NB4 (cell line): Measurements from ENCODE around the gene SLC25A47.

Experiments used
- DNase-seq: peaks from one replicate; pipeline ENCODE4 v3.0.0; 2010; ENCODE audit warnings: low read depth
- H3K4me3 ChIP-seq: one replicate; pipeline ENCODE4 v1.5.1; 2011; ENCODE audit warnings: mild to moderate bottlenecking, low read depth, low read length, moderate library complexity
- MYC ChIP-seq: IDR thresholded peaks from 2 replicates; pipeline ENCODE4 v1.6.1; 2011; ENCODE audit warnings: low read depth, low read length
- POLR2A ChIP-seq: IDR thresholded peaks from 2 replicates; pipeline ENCODE4 v1.6.1; 2011; ENCODE audit warnings: mild to moderate bottlenecking; ENCODE audit not compliant: insufficient read length; ENCODE audit errors: extremely low read depth
- TF ChIP-seq, protein P1 (sequence below): IDR thresholded peaks from 2 replicates; pipeline ENCODE4 v1.6.1; 2011; ENCODE audit warnings: low read depth, low read length
- TF ChIP-seq, protein P2 (sequence below): IDR thresholded peaks from one replicate; pipeline ENCODE4 v1.5.1; 2012; ENCODE audit warnings: low read depth, low read length

The SLC25A47 gene

DNA sequence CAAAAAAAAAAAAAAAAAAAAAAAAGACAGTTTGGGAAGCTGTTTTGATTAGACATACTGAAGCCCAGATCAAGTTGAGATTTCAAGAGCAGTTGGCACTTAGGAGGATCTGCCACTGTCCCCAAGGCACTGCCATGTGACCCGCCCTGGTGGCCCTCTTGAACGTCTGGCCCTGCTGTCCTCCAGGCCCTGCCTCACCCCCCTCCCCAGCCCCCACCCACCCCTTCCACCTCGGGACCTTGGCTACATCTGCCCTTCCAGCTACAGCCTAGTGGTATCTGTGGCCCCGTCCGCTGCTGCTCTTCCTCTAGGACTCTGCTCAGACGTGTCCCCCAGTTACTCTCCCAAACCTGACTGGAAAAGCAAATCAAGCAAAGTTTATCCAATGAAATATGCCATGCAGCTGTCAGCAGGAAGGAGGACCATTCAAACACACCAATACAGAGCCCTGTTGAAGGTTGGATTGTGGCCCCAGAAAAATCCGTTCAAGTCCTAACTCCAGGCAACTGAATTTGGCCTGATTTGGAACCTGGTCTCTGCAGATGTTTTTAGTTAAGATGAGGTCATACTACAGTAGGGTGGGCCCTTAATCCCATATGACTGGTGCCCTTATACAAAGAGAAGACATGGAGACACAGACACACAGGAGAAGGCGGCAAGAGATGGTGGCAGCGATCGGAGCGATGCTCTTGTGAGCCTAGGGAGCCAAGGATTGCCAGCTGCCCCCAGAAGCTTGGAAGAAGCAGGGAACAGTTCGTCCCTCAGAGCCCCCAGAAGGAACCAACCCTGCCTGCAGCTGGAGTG lies 34.6 kb upstream of the SLC25A47 start:
- no peak overlapping the region for H3K4me3 ChIP-seq
- DNase-seq: no peak
- TF ChIP-seq, protein P1, sequence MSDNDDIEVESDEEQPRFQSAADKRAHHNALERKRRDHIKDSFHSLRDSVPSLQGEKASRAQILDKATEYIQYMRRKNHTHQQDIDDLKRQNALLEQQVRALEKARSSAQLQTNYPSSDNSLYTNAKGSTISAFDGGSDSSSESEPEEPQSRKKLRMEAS: no peak

DNA sequence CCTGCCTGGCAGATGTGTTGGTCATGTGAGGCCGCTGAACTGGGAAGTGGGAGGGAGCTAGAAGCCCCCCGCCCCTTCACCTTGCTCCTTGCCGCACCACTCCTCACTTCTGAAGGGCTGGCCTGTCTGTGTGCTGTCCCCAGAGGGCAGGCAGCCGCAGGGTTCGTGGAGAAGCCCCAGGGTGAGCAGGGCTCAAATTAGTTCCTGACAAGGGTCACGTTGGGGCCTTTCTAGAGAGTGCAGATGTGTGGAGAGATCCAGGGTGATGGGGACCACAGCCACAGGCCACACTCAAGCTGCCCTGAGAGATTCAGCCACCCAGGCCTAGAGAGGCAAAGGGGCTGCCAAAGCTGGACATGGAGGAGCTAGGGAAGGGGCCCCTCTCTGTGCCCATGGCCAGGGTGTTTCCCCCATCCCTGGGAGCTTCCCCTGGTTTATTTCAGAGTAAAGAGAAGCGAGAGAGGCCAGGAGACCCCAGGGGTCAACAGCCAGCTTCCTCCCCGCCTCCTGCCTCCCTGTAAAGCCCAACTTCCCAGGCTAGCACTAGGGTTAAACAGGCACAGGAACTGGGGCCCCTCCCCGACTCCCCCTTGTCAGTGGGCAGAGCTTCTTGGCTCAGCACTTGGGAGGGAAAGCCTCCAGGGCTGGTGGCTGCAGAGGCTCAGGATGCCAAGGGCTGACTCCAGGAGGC lies 33.1 kb upstream of the SLC25A47 start:
- H3K4me3 ChIP-seq: no peak overlapping the region
- TF ChIP-seq MYC (no peak), POLR2A (no peak)
- TF ChIP-seq, protein P2, sequence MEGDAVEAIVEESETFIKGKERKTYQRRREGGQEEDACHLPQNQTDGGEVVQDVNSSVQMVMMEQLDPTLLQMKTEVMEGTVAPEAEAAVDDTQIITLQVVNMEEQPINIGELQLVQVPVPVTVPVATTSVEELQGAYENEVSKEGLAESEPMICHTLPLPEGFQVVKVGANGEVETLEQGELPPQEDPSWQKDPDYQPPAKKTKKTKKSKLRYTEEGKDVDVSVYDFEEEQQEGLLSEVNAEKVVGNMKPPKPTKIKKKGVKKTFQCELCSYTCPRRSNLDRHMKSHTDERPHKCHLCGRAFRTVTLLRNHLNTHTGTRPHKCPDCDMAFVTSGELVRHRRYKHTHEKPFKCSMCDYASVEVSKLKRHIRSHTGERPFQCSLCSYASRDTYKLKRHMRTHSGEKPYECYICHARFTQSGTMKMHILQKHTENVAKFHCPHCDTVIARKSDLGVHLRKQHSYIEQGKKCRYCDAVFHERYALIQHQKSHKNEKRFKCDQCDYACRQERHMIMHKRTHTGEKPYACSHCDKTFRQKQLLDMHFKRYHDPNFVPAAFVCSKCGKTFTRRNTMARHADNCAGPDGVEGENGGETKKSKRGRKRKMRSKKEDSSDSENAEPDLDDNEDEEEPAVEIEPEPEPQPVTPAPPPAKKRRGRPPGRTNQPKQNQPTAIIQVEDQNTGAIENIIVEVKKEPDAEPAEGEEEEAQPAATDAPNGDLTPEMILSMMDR: no peak
- TF ChIP-seq, protein P1: no peak
- no peak for DNase-seq

DNA sequence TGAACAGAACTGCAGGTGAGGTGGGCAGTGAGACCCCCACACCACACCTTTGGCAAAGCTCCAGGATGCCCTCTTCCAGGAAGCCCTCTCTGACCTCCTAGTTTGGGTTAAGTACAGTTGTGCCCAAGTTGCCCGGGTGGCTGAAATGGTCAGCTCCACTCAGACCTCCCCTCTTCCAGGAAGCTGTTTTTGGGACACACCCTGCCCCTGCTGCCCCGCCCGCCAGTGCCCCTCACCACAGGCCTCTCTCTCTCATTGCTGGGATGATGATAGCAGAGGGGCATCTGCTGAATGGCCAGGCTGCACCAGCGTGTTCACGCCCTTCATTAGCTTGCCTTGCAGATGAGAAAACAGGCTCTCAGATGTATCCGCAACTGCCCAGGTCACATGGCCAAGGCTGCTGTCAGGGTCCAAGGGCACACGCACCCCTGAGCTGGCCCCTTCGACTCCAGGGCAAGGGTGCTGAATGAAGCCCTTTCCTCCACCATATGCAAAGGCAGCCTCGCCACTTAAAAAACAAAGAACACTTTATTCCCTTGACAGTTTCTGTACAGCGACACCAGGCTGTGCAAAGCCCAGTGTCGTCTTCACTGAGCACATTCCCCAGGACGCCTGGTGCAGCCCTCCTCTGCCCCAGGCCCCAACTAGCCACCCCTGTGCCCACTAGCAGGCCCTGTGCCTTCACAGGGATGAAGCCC lies 32.4 kb upstream of the SLC25A47 start:
- TF ChIP-seq, protein P2: no peak
- TF ChIP-seq POLR2A (no peak), MYC (no peak)
- TF ChIP-seq, protein P1: no peak
- DNase-seq: no peak
- H3K4me3 ChIP-seq: no peak overlapping the region

DNA sequence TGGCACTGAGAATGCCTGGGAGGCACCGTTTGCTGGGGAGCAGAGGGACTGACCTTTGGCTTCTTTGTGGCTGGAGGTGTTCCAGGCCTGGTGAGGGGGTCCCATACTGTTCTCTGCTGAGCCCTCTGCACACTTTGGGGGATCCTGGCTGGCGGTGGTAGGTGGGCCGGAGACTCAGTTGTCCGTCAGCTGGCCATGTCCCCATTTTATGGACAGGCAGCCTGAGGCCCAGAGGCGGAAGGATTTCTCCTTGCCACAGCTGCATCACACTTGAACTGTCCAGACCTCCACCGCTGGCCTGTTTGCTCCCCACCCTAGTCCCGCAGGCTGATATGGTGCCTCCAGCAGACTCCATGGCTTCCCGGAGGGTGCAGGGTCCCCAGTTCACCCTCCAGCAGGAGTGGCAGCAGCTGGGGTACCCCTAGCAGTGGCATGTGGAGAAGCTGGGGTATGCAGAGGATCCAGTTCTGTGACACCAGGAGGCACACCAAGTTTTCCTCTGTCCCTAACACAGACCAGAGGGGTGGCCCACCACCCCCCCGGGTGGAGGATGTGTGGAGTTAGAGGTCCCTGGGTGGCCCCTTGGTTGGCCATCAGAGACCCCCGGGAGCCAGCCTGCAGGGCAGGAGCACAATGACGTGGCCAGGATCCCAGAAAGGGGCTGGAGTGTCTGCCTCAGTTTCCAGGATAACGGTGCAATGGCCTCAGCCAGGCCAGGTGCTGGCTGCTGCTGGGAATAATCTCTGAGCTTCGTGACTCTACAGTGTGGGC lies 31.6 kb upstream of the SLC25A47 start:
- H3K4me3 ChIP-seq: no peak overlapping the region
- TF ChIP-seq POLR2A (no peak), MYC (no peak)
- TF ChIP-seq, protein P1: no peak
- TF ChIP-seq, protein P2: no peak
- DNase-seq: no peak

DNA sequence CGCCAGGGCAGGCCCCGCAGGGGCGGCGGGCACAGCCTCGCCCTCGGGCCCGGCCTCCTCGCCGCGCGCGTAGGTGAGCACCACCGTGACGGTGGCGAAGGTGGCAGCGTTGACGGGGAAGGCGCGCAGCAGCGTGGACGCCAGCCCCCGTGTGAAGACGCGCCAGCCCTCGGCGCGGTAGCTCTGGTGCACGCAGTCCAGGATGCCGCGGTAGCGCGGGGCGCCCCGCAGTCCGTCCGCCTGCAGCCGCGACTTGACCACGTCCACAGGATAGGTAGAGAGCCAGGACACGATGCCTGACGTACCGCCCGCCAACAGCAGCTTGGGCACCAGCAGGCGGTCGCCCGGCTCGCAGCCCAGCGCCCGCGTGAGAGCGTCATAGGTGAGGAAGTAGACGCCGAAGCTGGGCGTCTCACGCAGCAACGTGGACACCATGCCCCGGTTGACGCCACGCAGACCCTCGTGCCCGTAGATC lies 30.8 kb upstream of the SLC25A47 start:
- H3K4me3 ChIP-seq: no peak overlapping the region
- TF ChIP-seq POLR2A (no peak), MYC (no peak)
- TF ChIP-seq, protein P1: no peak
- TF ChIP-seq, protein P2: no peak
- DNase-seq: no peak
